Sigmoid colon (tissue), 4 donors: ENCODE data around the gene FMNL3.

Source experiments
- CTCF ChIP-seq, 4 experiments: fragments of 450-650 bp in 3 of 4; fragments of 200-600 bp in 1 of 4; IDR thresholded peaks; one replicate each; pipeline ENCODE4 v1.5.1; 2016 to 2019; ENCODE audit warnings: antibody characterized with exemption in 4 of 4, mild to moderate bottlenecking in 3 of 4, moderate library complexity in 2 of 4
- POLR2AphosphoS5 ChIP-seq, 4 donors: sonication (generic); formaldehyde crosslinking; IDR thresholded peaks; one replicate each; pipeline ENCODE4 v1.6.1; 2017; ENCODE audit warnings: antibody characterized with exemption in 4 of 4

GRCh38 chr12:49643961-49644619 lies 63.1 kb downstream of the FMNL3 start:
- TF ChIP-seq CTCF (IDR thresholded peaks at IDR 0.05) (no peak), POLR2AphosphoS5 (IDR thresholded peaks at IDR 0.05) (no peak)
